Karpas-422 (cell line): ENCODE results near the gene ECE1. TPM values are rescaled to one million over a fixed set of nuclear protein-coding genes. Genes with fewer than 3 reads are reported as not detected.

Source experiments
- DNase-seq: peaks from one replicate; pipeline ENCODE4 v3.0.0-alpha.2; 2015
- H2AFZ ChIP-seq: fragments of 200-600 bp; sonication (generic); 2 replicates; pipeline ENCODE4 v1.6.1; 2014; ENCODE audit warnings: antibody characterized with exemption, low read length, mixed read lengths
- H3K27ac ChIP-seq: fragments of 200-600 bp; sonication (generic); 2 replicates; pipeline ENCODE4 v1.5.1; 2014; ENCODE audit warnings: mild to moderate bottlenecking, low read length, moderate library complexity
- H3K27me3 ChIP-seq: fragments of 200-600 bp; sonication (generic); 2 replicates; pipeline ENCODE4 v1.6.1; 2014; ENCODE audit warnings: low read length, mixed read lengths
- H3K36me3 ChIP-seq: fragments of 200-600 bp; sonication (generic); 2 replicates; pipeline ENCODE4 v1.6.1; 2014; ENCODE audit warnings: low read length, mixed read lengths; ENCODE audit not compliant: insufficient read depth
- H3K4me1 ChIP-seq: fragments of 200-600 bp; sonication (generic); 2 replicates; pipeline ENCODE4 v1.6.1; 2014; ENCODE audit warnings: mild to moderate bottlenecking, low read length, mixed read lengths
- H3K4me2 ChIP-seq: fragments of 200-600 bp; sonication (generic); 2 replicates; pipeline ENCODE4 v1.6.1; 2014; ENCODE audit warnings: low read length, low read depth, mild to moderate bottlenecking; ENCODE audit not compliant: poor library complexity, severe bottlenecking
- H3K4me3 ChIP-seq: fragments of 200-600 bp; sonication (generic); 2 replicates; pipeline ENCODE4 v1.5.1; 2014; ENCODE audit warnings: mild to moderate bottlenecking, antibody characterized with exemption, low read length, mixed read lengths
- H3K79me2 ChIP-seq: fragments of 200-600 bp; sonication (generic); 2 replicates; pipeline ENCODE4 v1.6.1; 2014; ENCODE audit warnings: mild to moderate bottlenecking, low read length, mixed read lengths
- H3K9ac ChIP-seq: fragments of 200-600 bp; sonication (generic); 2 replicates; pipeline ENCODE4 v1.6.0; 2014; ENCODE audit warnings: low read length
- H3K9me2 ChIP-seq: fragments of 200-600 bp; sonication (generic), shearing (Covaris generic); replicated peaks from 2 replicates; pipeline ENCODE4 v1.6.0; 2014; ENCODE audit warnings: mild to moderate bottlenecking, low read length, moderate library complexity; ENCODE audit not compliant: insufficient read depth
- H3K9me3 ChIP-seq: fragments of 300-700, 200-600 bp; sonication (generic); 2 replicates; pipeline ENCODE4 v1.6.1; 2014; ENCODE audit warnings: low read length, mixed read lengths
- H4K20me1 ChIP-seq: fragments of 200-600 bp; sonication (generic); 2 replicates; pipeline ENCODE4 v1.6.1; 2014; ENCODE audit warnings: mild to moderate bottlenecking, antibody characterized with exemption, low read length, low read depth; ENCODE audit not compliant: insufficient read depth
- total RNA-seq: library from RNA; depleted of rRNA; stranded (reverse); fragments of >200 nt; shearing (Covaris generic); gene quantifications from 2 replicates; pipeline ENCODE4 v1.2.3, GENCODE V29; 2014; ENCODE audit warnings: low replicate concordance; rRNA removed

The ECE1 gene
- total RNA-seq: 59.9 and 81.7 TPM in 2 replicates

DNA sequence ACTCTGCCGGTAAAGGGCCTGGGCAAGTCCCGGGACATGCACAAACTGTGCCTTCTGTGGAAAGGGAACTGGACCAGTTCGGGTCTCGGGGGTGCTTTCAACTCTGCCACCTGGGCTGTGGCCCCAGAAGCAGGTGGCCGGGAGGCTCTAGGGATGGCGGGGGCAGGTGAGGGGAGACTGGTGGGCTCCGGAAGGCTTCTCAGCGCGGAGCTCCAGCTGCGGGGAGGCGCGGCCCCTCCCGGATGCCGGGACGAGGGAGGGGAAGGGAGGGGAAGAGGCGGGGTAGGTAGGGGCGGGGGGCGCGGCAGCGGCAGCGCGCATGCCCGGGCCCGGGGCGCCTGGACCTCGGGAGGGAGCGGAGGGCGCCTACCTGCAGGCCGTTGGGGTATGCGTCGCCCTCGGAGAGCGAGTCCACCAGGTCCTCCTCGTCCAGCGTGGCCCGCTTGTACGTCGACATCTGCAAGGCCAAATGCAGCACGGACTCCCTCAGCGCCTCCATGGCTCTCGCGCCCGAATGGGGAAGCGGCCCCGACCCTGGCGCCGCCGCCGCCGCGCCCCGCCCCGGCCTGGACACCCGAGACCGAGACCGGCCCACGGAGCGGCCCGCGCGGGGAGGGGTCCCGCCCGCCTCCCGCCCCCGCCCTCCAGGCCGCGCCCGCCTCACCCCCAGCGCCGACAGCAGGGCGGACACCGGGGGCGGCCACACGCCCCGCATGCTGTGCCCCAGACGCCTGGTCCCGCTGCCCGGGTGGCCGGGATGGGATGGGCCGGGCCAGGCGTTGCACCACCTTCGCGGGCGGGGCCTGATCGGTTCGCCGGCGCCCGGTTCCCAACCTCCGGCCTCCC is at the start of gene ECE1:
ECE1 (minus strand) TSS at position 764 of the 846 bp plus-strand sequence; CDS start at position 715, 49 bp downstream.
- Histone ChIP-seq H3K9me3 (no peaks in the 10 kb centered on the region), H3K4me2 (peak within 1 kb of the TSS; percentile 78), H3K27me3 (no peaks in the 10 kb centered on the region), H3K4me3 (peak within 1 kb of the TSS; percentile 68), H3K79me2 (peaks cover 50% of the 10 kb centered on the region), H3K36me3 (no peaks in the 10 kb centered on the region; the same call in 1 of the 2 replicates), H3K9ac (peak within 1 kb of the TSS; percentile 73), H2AFZ (no peak within 1 kb of the TSS), H3K4me1 (peaks cover 77% of the 10 kb centered on the region), H3K9me2 (no peaks in the 10 kb centered on the region), H3K27ac (peak within 1 kb of the TSS; percentile 98), H4K20me1 (peaks cover 3% of the 10 kb centered on the region; the same call in 1 of the 2 replicates)
- DNase-seq: peak; percentile 77

DNA sequence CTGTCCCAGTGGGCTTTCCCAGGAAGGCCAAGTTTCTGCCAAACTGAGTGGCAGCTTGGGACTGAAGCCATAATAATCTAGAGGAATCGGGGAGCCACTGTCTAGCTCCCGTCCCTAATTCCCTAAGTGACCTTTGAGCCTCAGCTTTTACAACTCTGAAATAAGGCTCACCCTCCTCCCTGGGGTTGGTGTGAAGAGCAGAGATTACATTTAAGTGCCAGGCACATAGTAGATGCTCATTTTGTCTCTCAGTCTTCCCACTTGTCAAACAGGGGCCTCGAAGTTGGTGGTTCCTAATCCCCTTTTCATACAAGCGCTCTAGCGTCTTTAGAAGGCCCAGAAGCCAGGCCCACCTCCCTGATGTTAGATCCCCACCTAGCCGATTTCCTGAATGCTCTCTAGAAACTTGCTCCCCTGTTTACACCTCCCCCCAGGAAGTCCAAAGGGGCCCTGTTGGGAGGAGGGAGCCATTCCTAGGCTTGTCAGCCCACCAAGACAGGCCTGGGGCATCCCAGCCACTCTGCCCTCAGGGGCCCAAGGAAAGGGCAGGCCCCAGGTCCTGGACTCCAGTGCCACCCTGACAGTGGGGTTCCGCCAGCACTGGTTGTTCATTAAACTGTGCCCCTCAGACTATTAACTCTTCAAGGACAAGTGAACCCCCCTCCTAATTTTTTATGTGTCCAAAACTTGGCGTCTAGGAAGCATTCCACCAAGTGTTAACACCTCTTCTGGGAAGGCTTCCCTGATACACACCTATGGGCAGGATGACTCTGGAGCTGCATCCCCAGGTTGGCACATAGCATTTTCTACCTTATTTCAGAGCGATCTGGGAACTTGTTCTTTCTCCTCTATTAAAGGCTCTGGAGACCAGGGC is 49.3 kb upstream of the ECE1 start:
- H4K20me1 ChIP-seq: peaks cover 59% of the 10 kb centered on the region
- no peak for DNase-seq
- no peaks in the 10 kb centered on the region; the same call in 1 of the 2 replicates for H3K36me3 ChIP-seq
- no peaks in the 10 kb centered on the region for H3K9me2 ChIP-seq
- H3K4me3 ChIP-seq: no peak overlapping the region
- H3K9me3 ChIP-seq: no peaks in the 10 kb centered on the region
- H3K27me3 ChIP-seq: no peaks in the 10 kb centered on the region
- H3K27ac ChIP-seq: peak overlapping the region; percentile 96
- H3K79me2 ChIP-seq: peaks cover 95% of the 10 kb centered on the region
- peaks cover 95% of the 10 kb centered on the region for H3K4me1 ChIP-seq
- no peak overlapping the region for H2AFZ ChIP-seq
- peak overlapping the region; percentile 12; the same call in 1 of the 2 replicates for H3K9ac ChIP-seq
- peak overlapping the region; percentile 73 for H3K4me2 ChIP-seq

DNA sequence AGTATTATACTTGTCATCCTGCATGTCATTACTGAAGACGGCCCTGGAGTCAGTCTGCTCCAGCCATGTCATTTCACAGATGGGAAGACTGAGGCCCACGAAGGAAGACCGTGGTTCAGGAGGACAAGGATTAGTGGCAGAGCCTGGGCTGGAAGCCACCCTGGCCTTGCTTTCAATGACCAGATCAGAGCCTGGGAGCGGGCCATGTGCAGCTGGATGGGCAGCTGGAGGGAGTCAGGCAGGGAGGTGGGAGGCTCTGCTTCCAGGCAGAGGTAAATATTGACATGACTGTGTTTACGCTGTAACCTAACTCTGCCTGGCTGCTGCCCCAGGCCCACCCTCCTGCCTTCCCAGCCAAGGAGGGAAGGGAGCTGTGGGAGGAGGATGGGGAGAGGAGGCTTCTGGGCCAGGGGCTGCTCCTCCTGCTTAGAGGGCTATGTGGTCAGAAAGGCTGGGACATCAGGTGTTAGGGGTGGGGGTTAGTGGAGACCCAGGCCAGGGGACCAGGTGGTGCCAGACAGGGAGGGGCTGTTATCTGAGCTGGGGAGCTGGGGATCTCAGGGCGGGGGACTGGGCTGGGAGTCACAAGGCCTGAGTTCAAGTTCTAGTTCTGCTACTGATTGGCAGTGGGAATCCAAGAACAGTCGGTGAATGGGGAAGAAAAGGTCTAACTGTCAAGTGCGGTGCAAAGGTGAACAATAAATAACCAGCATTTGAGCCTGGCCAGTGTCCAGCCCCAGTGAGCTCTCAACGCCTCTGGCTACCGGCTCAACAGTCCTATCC is 48.5 kb upstream of the ECE1 start:
- Histone ChIP-seq H3K36me3 (no peaks in the 10 kb centered on the region; the same call in 1 of the 2 replicates), H4K20me1 (peaks cover 51% of the 10 kb centered on the region), H3K79me2 (peaks cover 95% of the 10 kb centered on the region)

DNA sequence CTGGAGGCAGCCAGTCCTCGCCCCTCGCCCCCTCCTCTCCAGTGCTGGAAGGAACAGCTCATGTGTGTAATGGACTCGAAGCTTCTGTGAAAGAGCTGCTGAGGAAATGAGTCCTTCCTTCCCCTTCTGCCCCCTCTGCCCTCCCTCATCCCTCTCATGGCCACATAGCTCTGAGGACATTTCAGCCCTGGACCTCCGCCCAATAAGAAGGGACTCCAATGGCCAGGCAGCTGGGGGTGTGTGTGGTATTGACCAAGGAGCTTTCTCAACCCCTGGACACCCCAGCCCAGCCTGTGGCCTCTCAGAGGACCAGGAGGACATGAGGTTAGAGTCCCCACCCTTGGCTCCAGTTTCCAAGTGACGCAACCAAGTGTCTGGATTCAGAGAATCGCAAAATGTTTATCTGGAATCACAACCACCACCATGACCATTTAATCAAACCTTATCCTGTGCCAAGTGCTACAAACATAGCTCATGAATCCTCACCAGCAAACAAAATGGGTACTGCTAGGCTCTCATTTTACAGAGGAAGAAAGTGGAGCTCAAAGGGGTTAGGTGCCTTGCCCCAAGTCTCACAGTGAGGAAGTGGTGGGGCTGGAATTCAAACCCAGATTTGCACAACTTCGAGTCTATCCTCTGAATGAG is 47.8 kb upstream of the ECE1 start:
- peak overlapping the region; percentile 73 for H3K4me2 ChIP-seq
- peak overlapping the region; percentile 64 for H3K9ac ChIP-seq
- H3K27me3 ChIP-seq: no peaks in the 10 kb centered on the region
- no peaks in the 10 kb centered on the region for H3K9me2 ChIP-seq
- no peak for DNase-seq
- H3K27ac ChIP-seq: peak overlapping the region; percentile 96
- no peaks in the 10 kb centered on the region; the same call in 1 of the 2 replicates for H3K36me3 ChIP-seq
- peaks cover 95% of the 10 kb centered on the region for H3K79me2 ChIP-seq
- H3K4me1 ChIP-seq: peaks cover 99% of the 10 kb centered on the region
- H4K20me1 ChIP-seq: peaks cover 47% of the 10 kb centered on the region
- peak overlapping the region; percentile 53; the same call in 1 of the 2 replicates for H3K4me3 ChIP-seq
- no peak overlapping the region for H2AFZ ChIP-seq
- no peaks in the 10 kb centered on the region for H3K9me3 ChIP-seq

More for the DNA sequence above, 48.5 kb upstream of the ECE1 start:
- Histone ChIP-seq H3K4me1 (peaks cover 100% of the 10 kb centered on the region), H3K4me3 (peak overlapping the region; percentile 53; the same call in 1 of the 2 replicates), H3K27me3 (no peaks in the 10 kb centered on the region), H3K27ac (peak overlapping the region; percentile 96), H3K9me3 (no peaks in the 10 kb centered on the region), H2AFZ (no peak overlapping the region), H3K9ac (peak overlapping the region; percentile 64; the same call in 1 of the 2 replicates), H3K4me2 (peak overlapping the region; percentile 73), H3K9me2 (no peaks in the 10 kb centered on the region)
- no peak for DNase-seq

DNA sequence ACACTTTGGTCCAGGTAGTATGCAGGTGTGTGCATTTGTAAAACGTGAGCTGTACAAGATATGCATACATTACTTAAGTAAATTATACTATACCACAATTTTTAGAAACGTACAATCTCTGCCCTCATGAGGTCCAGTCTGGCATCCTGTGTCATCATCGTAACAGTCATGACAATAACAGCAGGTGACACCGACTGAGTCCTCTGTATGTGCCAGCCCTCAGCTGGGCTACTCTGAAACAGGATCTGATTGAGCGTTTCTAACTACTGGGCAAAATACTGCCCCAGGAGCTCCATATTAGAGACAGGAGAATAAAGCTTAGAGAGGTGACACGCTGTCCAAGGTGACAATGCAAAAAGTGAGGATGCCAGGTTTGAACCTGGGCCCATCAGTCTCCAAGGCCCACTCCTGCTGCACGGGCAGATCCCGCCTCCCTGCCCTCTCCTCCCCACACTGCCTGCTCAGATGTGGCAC is 47.2 kb upstream of the ECE1 start:
- Histone ChIP-seq H2AFZ (no peak overlapping the region), H3K4me2 (peak overlapping the region; percentile 73), H3K9ac (peak overlapping the region; percentile 64), H3K79me2 (peaks cover 93% of the 10 kb centered on the region), H3K9me3 (no peaks in the 10 kb centered on the region), H4K20me1 (peaks cover 42% of the 10 kb centered on the region), H3K9me2 (no peaks in the 10 kb centered on the region), H3K36me3 (no peaks in the 10 kb centered on the region; the same call in 1 of the 2 replicates), H3K4me3 (peak overlapping the region; percentile 53), H3K27ac (peak overlapping the region; percentile 96), H3K4me1 (peaks cover 97% of the 10 kb centered on the region), H3K27me3 (no peaks in the 10 kb centered on the region)
- DNase-seq: peak; percentile 65

DNA sequence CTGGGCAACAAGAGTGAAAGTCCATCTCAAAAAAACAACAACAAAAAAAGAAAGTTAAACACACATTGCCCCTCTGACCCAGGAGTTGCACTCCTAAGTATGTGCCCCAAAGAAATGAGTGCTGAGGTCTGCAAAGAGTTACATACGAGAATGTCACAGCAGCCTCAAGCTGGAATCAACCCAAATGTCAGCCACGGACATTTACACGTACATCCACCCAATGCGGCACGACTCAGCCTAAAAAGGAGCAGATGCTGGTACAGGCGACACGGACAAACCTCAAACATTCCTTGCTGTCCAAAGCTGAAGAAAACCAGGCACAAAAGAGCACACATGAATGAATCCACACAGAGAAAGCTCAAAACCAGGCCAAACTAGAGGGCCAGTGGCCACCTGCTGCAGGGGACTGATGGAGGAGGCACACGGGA is 46.8 kb upstream of the ECE1 start:
- H3K36me3 ChIP-seq: no peaks in the 10 kb centered on the region; the same call in 1 of the 2 replicates
- H3K9me2 ChIP-seq: no peaks in the 10 kb centered on the region
- peak overlapping the region; percentile 53 for H3K4me3 ChIP-seq
- peaks cover 40% of the 10 kb centered on the region for H4K20me1 ChIP-seq
- peaks cover 93% of the 10 kb centered on the region for H3K79me2 ChIP-seq
- H3K9ac ChIP-seq: peak overlapping the region; percentile 64
- H3K27ac ChIP-seq: peak overlapping the region; percentile 96
- DNase-seq: peak; percentile 70
- H3K9me3 ChIP-seq: no peaks in the 10 kb centered on the region
- H3K4me1 ChIP-seq: peaks cover 96% of the 10 kb centered on the region
- H2AFZ ChIP-seq: no peak overlapping the region
- H3K4me2 ChIP-seq: peak overlapping the region; percentile 73
- no peaks in the 10 kb centered on the region for H3K27me3 ChIP-seq

DNA sequence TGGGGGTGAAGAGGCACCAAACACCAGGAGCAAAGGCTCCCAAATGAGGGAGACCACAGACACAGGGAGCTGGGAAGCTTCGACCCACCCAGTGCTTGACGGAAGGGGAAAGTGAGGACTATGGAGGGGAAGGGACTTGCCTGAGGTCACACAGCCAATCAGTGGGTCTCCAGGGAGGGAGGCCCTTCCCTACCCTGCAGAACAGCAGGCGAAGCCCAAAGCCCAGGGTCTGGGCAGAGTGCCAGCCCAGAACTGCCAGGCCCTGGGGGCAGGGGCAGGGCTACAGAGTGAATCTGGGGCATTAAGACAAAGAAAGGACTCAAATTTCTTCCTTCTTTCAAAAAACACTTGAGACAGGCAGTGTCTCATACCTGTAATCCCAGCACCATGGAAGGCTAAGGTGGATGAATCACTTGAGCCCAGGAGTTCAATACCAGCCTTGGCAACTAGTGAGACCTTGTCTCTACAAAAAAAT is 45.5 kb upstream of the ECE1 start:
- Histone ChIP-seq H3K9me2 (no peaks in the 10 kb centered on the region), H2AFZ (no peak overlapping the region), H3K9me3 (no peaks in the 10 kb centered on the region), H3K4me2 (peak overlapping the region; percentile 73), H3K36me3 (no peaks in the 10 kb centered on the region), H3K27ac (peak overlapping the region; percentile 96), H4K20me1 (peaks cover 29% of the 10 kb centered on the region), H3K4me3 (peak overlapping the region; percentile 61), H3K9ac (peak overlapping the region; percentile 82), H3K79me2 (peaks cover 92% of the 10 kb centered on the region), H3K4me1 (peaks cover 93% of the 10 kb centered on the region), H3K27me3 (no peaks in the 10 kb centered on the region)
- DNase-seq: peak; percentile 82
